Measurements from ENCODE around the gene TTC33.

- TF ChIP-seq, protein P1, sequence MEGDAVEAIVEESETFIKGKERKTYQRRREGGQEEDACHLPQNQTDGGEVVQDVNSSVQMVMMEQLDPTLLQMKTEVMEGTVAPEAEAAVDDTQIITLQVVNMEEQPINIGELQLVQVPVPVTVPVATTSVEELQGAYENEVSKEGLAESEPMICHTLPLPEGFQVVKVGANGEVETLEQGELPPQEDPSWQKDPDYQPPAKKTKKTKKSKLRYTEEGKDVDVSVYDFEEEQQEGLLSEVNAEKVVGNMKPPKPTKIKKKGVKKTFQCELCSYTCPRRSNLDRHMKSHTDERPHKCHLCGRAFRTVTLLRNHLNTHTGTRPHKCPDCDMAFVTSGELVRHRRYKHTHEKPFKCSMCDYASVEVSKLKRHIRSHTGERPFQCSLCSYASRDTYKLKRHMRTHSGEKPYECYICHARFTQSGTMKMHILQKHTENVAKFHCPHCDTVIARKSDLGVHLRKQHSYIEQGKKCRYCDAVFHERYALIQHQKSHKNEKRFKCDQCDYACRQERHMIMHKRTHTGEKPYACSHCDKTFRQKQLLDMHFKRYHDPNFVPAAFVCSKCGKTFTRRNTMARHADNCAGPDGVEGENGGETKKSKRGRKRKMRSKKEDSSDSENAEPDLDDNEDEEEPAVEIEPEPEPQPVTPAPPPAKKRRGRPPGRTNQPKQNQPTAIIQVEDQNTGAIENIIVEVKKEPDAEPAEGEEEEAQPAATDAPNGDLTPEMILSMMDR (IDR thresholded peaks at IDR 0.05; ENCODE audit: poor library complexity, severe bottlenecking) = no peak
- no peak for TF ChIP-seq POLR2AphosphoS5 (IDR thresholded peaks at IDR 0.05)
These were observed 69.7 kb downstream of the TTC33 start for GRCh38 chr5:40685976-40686486.

Measured in neural cell (in vitro differentiated cells).